IMR-90 (cell line): ENCODE results near the gene ANKRD40. TPM values are rescaled to one million over a fixed set of nuclear protein-coding genes. Genes with fewer than 3 reads are reported as not detected.
A peak's percentile ranks its signal among the peaks of the same experiment; 100 is the strongest.

Experiments
- ATAC-seq: fragments of 200-7000 bp; cut with Tn5 transposase; 2 replicates; pipeline ENCODE4 v1.9.1; 2020; ENCODE audit warnings: low read depth, mild to moderate bottlenecking, moderate library complexity
- BruUV-seq: library from RNA; stranded (reverse); fragments of 400-500 nt; replicated peaks from 2 replicates; lab custom pipeline; 2021; lab: Mats Ljungman, UMichigan
- CTCF ChIA-PET: fragments of 300-600 bp; formaldehyde crosslinking; extraction: SDS; loops from one replicate; lab custom pipeline; 2021; ENCODE audit warnings: antibody characterized with exemption; lab: Yijun Ruan, JAX
- POLR2A ChIA-PET: fragments of 300-600 bp; sonication (Branson Sonifier 250); formaldehyde crosslinking; loops from one replicate; lab custom pipeline; 2022; ENCODE audit warnings: antibody characterized with exemption; ENCODE audit not compliant: unreplicated experiment; lab: Charles Lee
- DNase-seq: peaks from one replicate; pipeline ENCODE4 v3.0.0; 2013
- H2AFZ ChIP-seq: replicated peaks from 2 replicates; pipeline ENCODE3; 2013; ENCODE audit warnings: low read length, mild to moderate bottlenecking; ENCODE audit not compliant: poor library complexity
- H2AK5ac ChIP-seq: 2 replicates; pipeline ENCODE4 v1.6.1; 2013; ENCODE audit warnings: low read depth, low read length, inconsistent platforms
- H2AK9ac ChIP-seq: replicated peaks from 2 replicates; pipeline ENCODE3; 2013; ENCODE audit warnings: mild to moderate bottlenecking, low read depth, low read length, moderate library complexity; ENCODE audit not compliant: poor library complexity
- H2BK120ac ChIP-seq: 2 replicates; pipeline ENCODE4 v1.6.1; 2013; ENCODE audit warnings: low read depth, low read length, inconsistent platforms
- H2BK15ac ChIP-seq: 3 replicates; pipeline ENCODE4 v1.6.1; 2013; ENCODE audit warnings: low read depth, low read length, inconsistent platforms
- H2BK20ac ChIP-seq: 2 replicates; pipeline ENCODE4 v1.6.1; 2013; ENCODE audit warnings: low read depth, mild to moderate bottlenecking, inconsistent platforms, low read length, moderate library complexity
- H2BK5ac ChIP-seq: 2 replicates; pipeline ENCODE4 v1.6.1; 2013; ENCODE audit warnings: mild to moderate bottlenecking, low read depth, low read length, inconsistent platforms; ENCODE audit not compliant: poor library complexity, severe bottlenecking
- H3K14ac ChIP-seq: replicated peaks from 2 replicates; pipeline ENCODE4 v1.6.1; 2013; ENCODE audit warnings: low read depth, low read length, inconsistent platforms
- H3K18ac ChIP-seq: 2 replicates; pipeline ENCODE4 v1.6.1; 2013; ENCODE audit warnings: low read depth, low read length, control low read depth
- H3K23ac ChIP-seq: 2 replicates; pipeline ENCODE4 v1.6.1; 2013; ENCODE audit warnings: low read depth, low read length, inconsistent platforms
- H3K27ac ChIP-seq: 2 replicates; pipeline ENCODE4 v1.5.1; 2013; ENCODE audit warnings: mild to moderate bottlenecking, control low read depth, low read length; ENCODE audit not compliant: insufficient read depth
- H3K27me3 ChIP-seq: 2 replicates; pipeline ENCODE4 v1.6.1; 2013; ENCODE audit warnings: low read length; ENCODE audit not compliant: control insufficient read depth, insufficient read depth
- H3K36me3 ChIP-seq: 2 replicates; pipeline ENCODE4 v1.6.1; 2013; ENCODE audit warnings: low read length, mixed read lengths; ENCODE audit not compliant: control insufficient read depth, insufficient read depth
- H3K4ac ChIP-seq: 2 replicates; pipeline ENCODE4 v1.6.1; 2013; ENCODE audit warnings: low read depth, low read length, inconsistent platforms
- H3K4me1 ChIP-seq: 2 replicates; pipeline ENCODE4 v1.6.1; 2013; ENCODE audit warnings: low read length, mixed read lengths; ENCODE audit not compliant: control insufficient read depth, insufficient read depth
- H3K4me2 ChIP-seq: 2 replicates; pipeline ENCODE4 v1.6.1; 2013; ENCODE audit warnings: low read depth, mild to moderate bottlenecking, control low read depth, low read length, moderate library complexity
- H3K4me3 ChIP-seq: 2 replicates; pipeline ENCODE4 v1.5.1; 2013; ENCODE audit warnings: low read depth, mild to moderate bottlenecking, control low read depth, low read length, moderate library complexity; ENCODE audit not compliant: insufficient read depth
- H3K56ac ChIP-seq: 2 replicates; pipeline ENCODE4 v1.6.1; 2013; ENCODE audit warnings: low read length, inconsistent platforms; ENCODE audit not compliant: insufficient read depth; ENCODE audit errors: extremely low read depth
- H3K79me1 ChIP-seq, 2 experiments: 2 replicates each; pipeline ENCODE4 v1.6.1; 2013; ENCODE audit warnings: low read length in 2 of 2, inconsistent platforms in 1 of 2, low read depth in 1 of 2
- H3K9ac ChIP-seq: 2 replicates; pipeline ENCODE4 v1.6.1; 2013; ENCODE audit warnings: low read depth, low read length, control low read depth
- H3K9me1 ChIP-seq: 2 replicates; pipeline ENCODE4 v1.6.1; 2013; ENCODE audit warnings: low read length, inconsistent platforms; ENCODE audit not compliant: insufficient read depth
- H3K9me3 ChIP-seq: 2 replicates; pipeline ENCODE4 v1.6.1; 2013; ENCODE audit warnings: low read length; ENCODE audit not compliant: control insufficient read depth, insufficient read depth
- H4K20me1 ChIP-seq: 2 replicates; pipeline ENCODE4 v1.6.1; 2013; ENCODE audit warnings: low read length, inconsistent platforms; ENCODE audit not compliant: insufficient read depth
- H4K5ac ChIP-seq: 2 replicates; pipeline ENCODE4 v1.6.1; 2013; ENCODE audit warnings: mild to moderate bottlenecking, low read depth, low read length, control low read depth
- H4K8ac ChIP-seq, 2 experiments: 2 replicates each; pipeline ENCODE4 v1.6.1; 2013; ENCODE audit warnings: low read depth in 2 of 2, low read length in 2 of 2, control low read depth in 1 of 2, inconsistent platforms in 1 of 2
- H4K91ac ChIP-seq: 2 replicates; pipeline ENCODE4 v1.6.1; 2013; ENCODE audit warnings: low read depth, low read length, inconsistent platforms; ENCODE audit not compliant: insufficient read depth
- BHLHE40 ChIP-seq: fragments of 150-350 bp; IDR thresholded peaks from 2 replicates; pipeline ENCODE4 v1.6.1; 2016; ENCODE audit warnings: mild to moderate bottlenecking, low read depth, low read length
- CHD1 ChIP-seq: IDR thresholded peaks from 2 replicates; pipeline ENCODE4 v1.6.1; 2012; ENCODE audit warnings: low read depth, low read length, improper control_type of control experiment
- FOS ChIP-seq: fragments of 150-350 bp; IDR thresholded peaks from 2 replicates; pipeline ENCODE4 v1.6.1; 2016; ENCODE audit warnings: low read depth, low read length
- MAFK ChIP-seq: IDR thresholded peaks from 2 replicates; pipeline ENCODE4 v1.6.1; 2012; ENCODE audit warnings: low read depth, low read length, improper control_type of control experiment
- MXI1 ChIP-seq: IDR thresholded peaks from 2 replicates; pipeline ENCODE4 v1.6.1; 2012; ENCODE audit warnings: low read depth, mild to moderate bottlenecking, low read length, moderate library complexity, borderline replicate concordance
- NFE2L2 ChIP-seq: fragments of 150-350 bp; IDR thresholded peaks from 2 replicates; pipeline ENCODE4 v1.6.1; 2016; ENCODE audit warnings: low read depth, mild to moderate bottlenecking, low read length
- RAD21 ChIP-seq: IDR thresholded peaks from 2 replicates; pipeline ENCODE4 v1.6.1; 2012; ENCODE audit warnings: low read length, improper control_type of control experiment
- RCOR1 ChIP-seq: IDR thresholded peaks from 2 replicates; pipeline ENCODE4 v1.6.1; 2012; ENCODE audit warnings: mild to moderate bottlenecking, low read length, improper control_type of control experiment; ENCODE audit not compliant: insufficient replicate concordance
- RFX5 ChIP-seq: IDR thresholded peaks from 2 replicates; pipeline ENCODE4 v1.8.0; 2012; ENCODE audit warnings: low read depth, mild to moderate bottlenecking, low read length, moderate library complexity
- SMC3 ChIP-seq: fragments of 150-350 bp; IDR thresholded peaks from 2 replicates; pipeline ENCODE4 v1.6.1; 2016; ENCODE audit warnings: low read depth, mild to moderate bottlenecking, antibody characterized with exemption, low read length, moderate library complexity
- USF2 ChIP-seq: fragments of 150-350 bp; IDR thresholded peaks from 2 replicates; pipeline ENCODE4 v1.6.1; 2017; ENCODE audit warnings: mild to moderate bottlenecking, antibody characterized with exemption, low read length, low read depth
- WGBS, 2 experiments: methylation state at CpG; one replicate each; pipeline versions ENCODE4 v1.1.5 to v1.1.7; 2013; ENCODE audit warnings: missing lambda C conversion rate in 2 of 2; ENCODE audit not compliant: insufficient read length in 1 of 2; ENCODE audit errors: extremely low coverage in 2 of 2; 5-methylcytosine and 5-hydroxymethylcytosine counted together
- dilution Hi-C: fragments of 300-500 bp; cut with HindIII; formaldehyde crosslinking; loops from one replicate; pipeline ENCODE4 v1.14.3; 2018; ENCODE audit warnings: low sequenced_read_pairs; ENCODE audit not compliant: unreplicated experiment
- in situ Hi-C: fragments of 300-500 bp; cut with MboI; formaldehyde crosslinking; loops from 3 replicates; pipeline ENCODE4 v1.14.3; 2019; ENCODE audit warnings: low sequenced_read_pairs, inconsistent platforms, mixed read lengths
- intact Hi-C: fragments of 100-400 bp; cut with micrococcal nuclease; formaldehyde crosslinking; loops from 2 replicates; pipeline ENCODE4 v1.10.0; 2022
- polyA plus RNA-seq, 3 experiments: library from polyadenylated mRNA; depleted of rRNA; stranded (reverse); fragments of >200 nt; gene quantifications; 2 replicates each; pipeline ENCODE4 v1.2.3, GENCODE V29; 2012; ENCODE audit warnings: low replicate concordance in 1 of 3
- total RNA-seq: library from RNA; depleted of rRNA; stranded (reverse); fragments of >200 nt; gene quantifications from 2 replicates; pipeline ENCODE4 v1.2.3, GENCODE V29; 2012
- TF ChIP-seq, protein P1 (sequence below): fragments of 150-350 bp; IDR thresholded peaks from 2 replicates; pipeline ENCODE4 v1.6.1; 2016; ENCODE audit warnings: low read depth, mild to moderate bottlenecking, low read length, moderate library complexity, borderline replicate concordance
- TF ChIP-seq, protein P2 (sequence below): conservative IDR thresholded peaks from 2 replicates; pipeline ENCODE4 v1.5.1; 2012; ENCODE audit warnings: mild to moderate bottlenecking, low read depth, low read length, improper control_type of control experiment

The ANKRD40 gene
- total and polyA plus RNA-seq, 2 of the 4 experiments (the other 2 are of a cell fraction), result 23.4 to 35.8 TPM

DNA sequence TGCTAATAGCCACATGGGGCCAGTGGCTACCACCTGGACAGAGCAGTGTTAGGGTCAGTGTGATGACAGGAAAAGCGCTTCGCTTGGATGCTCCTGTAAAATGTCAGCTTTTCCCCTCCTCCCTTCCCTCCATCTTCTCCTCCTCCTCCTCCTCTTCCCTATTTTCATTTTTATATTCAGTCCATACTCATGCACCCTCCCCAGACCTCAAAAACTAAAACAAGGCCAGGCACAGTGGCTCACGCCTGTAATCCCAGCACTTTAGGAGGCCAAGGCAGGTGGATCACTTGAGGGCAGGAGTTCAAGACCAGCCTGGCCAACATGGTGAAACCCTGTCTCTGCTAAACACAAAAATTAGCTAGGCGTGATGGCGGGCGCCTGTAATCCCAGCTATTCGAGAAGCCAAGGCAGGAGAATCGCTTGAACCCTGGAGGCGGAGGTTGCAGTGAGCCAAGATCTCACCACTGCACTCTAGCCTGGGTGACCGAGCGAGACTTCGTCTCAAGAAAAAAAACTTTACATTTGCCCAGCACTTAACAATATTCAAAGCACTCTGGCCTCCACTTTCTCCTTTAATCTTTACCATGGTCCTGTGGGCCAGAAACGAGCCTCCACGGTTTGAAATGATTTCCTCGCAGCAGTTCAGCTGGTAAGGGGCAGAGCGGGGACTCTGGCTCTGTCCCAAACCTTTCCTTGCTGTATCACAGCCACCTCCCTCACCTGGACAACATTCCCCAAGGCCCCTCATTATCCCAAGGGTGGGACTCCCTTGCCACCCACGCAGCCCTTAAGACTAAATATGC, 21.8 kb downstream of the ANKRD40 start:
- no peak overlapping the region for H3K4me3 ChIP-seq
- WGBS, 2 experiments, result 95% methylated on average over 12 of the region's 17 CpGs; no CpG with 5 or more reads in 1 of the 2 experiments
- BruUV-seq, result no TSS peak

More for the DNA sequence above, 21.8 kb downstream of the ANKRD40 start:
- peak overlapping the region; percentile 56; the same call in 1 of the 2 replicates for H4K91ac ChIP-seq
- no peaks in the 10 kb centered on the region for H3K9me3 ChIP-seq
- H2AFZ ChIP-seq, result peak overlapping the region; percentile 79
- no peaks in the 10 kb centered on the region for H3K79me1 ChIP-seq
- H3K4me1 ChIP-seq, result peaks cover 37% of the 10 kb centered on the region
- H3K4ac ChIP-seq, result peak overlapping the region; percentile 85
- peak overlapping the region; percentile 21; the same call in 1 of the 2 replicates for H3K18ac ChIP-seq
- peak overlapping the region in 1 of 2 experiments; percentile 48; a peak in 2 of 4 replicates for H4K8ac ChIP-seq
- POLR2A ChIA-PET, result no interaction called here
- no peaks in the 10 kb centered on the region for H3K36me3 ChIP-seq
- H2BK15ac ChIP-seq, result no peak overlapping the region; the same call in 2 of the 3 replicates
- no peak overlapping the region for H3K23ac ChIP-seq
- peak overlapping the region; percentile 54 for H2BK120ac ChIP-seq
- intact Hi-C loops, result no loop called here
- TF ChIP-seq MXI1 (no peak), NFE2L2 (no peak), CHD1 (no peak), RAD21 (no peak), FOS (no peak), RFX5 (no peak), RCOR1 (no peak), MAFK (no peak), BHLHE40 (no peak), SMC3 (no peak), USF2 (no peak)
- TF ChIP-seq, protein P1, sequence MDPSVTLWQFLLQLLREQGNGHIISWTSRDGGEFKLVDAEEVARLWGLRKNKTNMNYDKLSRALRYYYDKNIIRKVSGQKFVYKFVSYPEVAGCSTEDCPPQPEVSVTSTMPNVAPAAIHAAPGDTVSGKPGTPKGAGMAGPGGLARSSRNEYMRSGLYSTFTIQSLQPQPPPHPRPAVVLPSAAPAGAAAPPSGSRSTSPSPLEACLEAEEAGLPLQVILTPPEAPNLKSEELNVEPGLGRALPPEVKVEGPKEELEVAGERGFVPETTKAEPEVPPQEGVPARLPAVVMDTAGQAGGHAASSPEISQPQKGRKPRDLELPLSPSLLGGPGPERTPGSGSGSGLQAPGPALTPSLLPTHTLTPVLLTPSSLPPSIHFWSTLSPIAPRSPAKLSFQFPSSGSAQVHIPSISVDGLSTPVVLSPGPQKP, result no peak
- TF ChIP-seq, protein P2, sequence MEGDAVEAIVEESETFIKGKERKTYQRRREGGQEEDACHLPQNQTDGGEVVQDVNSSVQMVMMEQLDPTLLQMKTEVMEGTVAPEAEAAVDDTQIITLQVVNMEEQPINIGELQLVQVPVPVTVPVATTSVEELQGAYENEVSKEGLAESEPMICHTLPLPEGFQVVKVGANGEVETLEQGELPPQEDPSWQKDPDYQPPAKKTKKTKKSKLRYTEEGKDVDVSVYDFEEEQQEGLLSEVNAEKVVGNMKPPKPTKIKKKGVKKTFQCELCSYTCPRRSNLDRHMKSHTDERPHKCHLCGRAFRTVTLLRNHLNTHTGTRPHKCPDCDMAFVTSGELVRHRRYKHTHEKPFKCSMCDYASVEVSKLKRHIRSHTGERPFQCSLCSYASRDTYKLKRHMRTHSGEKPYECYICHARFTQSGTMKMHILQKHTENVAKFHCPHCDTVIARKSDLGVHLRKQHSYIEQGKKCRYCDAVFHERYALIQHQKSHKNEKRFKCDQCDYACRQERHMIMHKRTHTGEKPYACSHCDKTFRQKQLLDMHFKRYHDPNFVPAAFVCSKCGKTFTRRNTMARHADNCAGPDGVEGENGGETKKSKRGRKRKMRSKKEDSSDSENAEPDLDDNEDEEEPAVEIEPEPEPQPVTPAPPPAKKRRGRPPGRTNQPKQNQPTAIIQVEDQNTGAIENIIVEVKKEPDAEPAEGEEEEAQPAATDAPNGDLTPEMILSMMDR, result no peak
- in situ Hi-C loops, result no loop called here
- DNase-seq (no peak), ATAC-seq (no peak)
- peaks cover 24% of the 10 kb centered on the region for H3K9me1 ChIP-seq
- no peak overlapping the region for H3K9ac ChIP-seq
- H4K20me1 ChIP-seq, result no peaks in the 10 kb centered on the region
- dilution Hi-C loops, result no loop called here
- no peak overlapping the region for H3K27ac ChIP-seq
- no peak overlapping the region; the same call in 1 of the 2 replicates for H4K5ac ChIP-seq
- peak overlapping the region; percentile 52; the same call in 1 of the 2 replicates for H2AK5ac ChIP-seq
- peak overlapping the region; percentile 6; the same call in 1 of the 2 replicates for H3K14ac ChIP-seq
- H3K56ac ChIP-seq, result no peak overlapping the region
- CTCF ChIA-PET, result interaction anchor here (1.2 to 2.3 kb wide), 2 partner anchors 8 to 135 kb away, joined by 3 to 8 read pairs; no protein-coding TSS in a partner anchor
- H3K27me3 ChIP-seq, result no peaks in the 10 kb centered on the region
- H3K4me2 ChIP-seq, result no peak overlapping the region
- no peak overlapping the region for H2BK5ac ChIP-seq
- peak overlapping the region; percentile 12 for H2BK20ac ChIP-seq
- peak overlapping the region; percentile 81 for H2AK9ac ChIP-seq
